ENCODE results near the gene TMEM233. TPM values are rescaled to one million over a fixed set of nuclear protein-coding genes. Genes with fewer than 3 reads are reported as not detected.

The TMEM233 gene
- total and polyA plus RNA-seq, 2 of the 8 experiments (the other 6 are each of a cell fraction or from before 2014, with no cell fraction given), result 0.09 TPM

DNA sequence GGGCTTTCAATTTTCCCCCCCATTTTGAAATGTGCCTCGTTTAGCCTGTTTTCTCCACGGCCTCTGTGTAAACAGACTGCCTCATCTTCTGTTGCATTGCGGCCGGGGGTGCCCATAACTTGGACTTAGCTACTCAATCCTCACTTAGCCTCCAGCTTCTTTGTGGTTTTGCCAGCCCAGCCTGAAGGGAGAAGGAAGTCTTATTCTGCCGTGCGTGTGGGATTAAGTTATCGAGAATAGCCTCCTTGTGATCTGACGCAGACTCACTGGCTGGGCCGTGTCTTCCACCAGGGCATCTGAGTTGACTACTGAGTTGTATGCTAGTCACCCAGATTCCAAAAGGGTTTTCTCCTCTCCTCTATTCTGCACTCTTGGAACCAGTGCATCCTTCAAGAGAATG, 82.4 kb downstream of the TMEM233 start:
- FAIRE-seq, result no peak
- Histone ChIP-seq H3K23me2 (ENCODE audit: low read depth, low read length) (no peaks in the 10 kb centered on the region), H3K4me3 (ENCODE audit: extremely low read depth in 1 of 4, insufficient read depth in 2 of 4, low read depth in 3 of 4, low read length in 4 of 4) (no peak overlapping the region), H3K14ac (ENCODE audit: insufficient read length) (no peak overlapping the region), H3K27ac (ENCODE audit: low read depth, low read length) (no peak overlapping the region), H2BK120ac (replicated peaks; ENCODE audit: low read depth, low read length) (no peak overlapping the region), H4K91ac (replicated peaks; ENCODE audit: insufficient read length, low read length) (no peak overlapping the region), H2BK15ac (ENCODE audit: low read length) (no peak overlapping the region), H3K4ac (replicated peaks; ENCODE audit: insufficient read length, low read depth, low read length) (no peak overlapping the region), H3K9ac (replicated peaks in 1 of 4; ENCODE audit: extremely low read depth in 1 of 4, low read depth in 3 of 4, low read length in 3 of 4) (no peak overlapping the region), H3K4me2 (ENCODE audit: insufficient read depth in 1 of 2, low read depth in 2 of 2, low read length in 2 of 2) (no peak overlapping the region), H3K23ac (ENCODE audit: insufficient read length) (no peak overlapping the region), H2AK5ac (ENCODE audit: low read depth, low read length) (no peak overlapping the region), H3K9me3 (ENCODE audit: insufficient read depth in 2 of 2, low read depth in 1 of 2, low read length in 1 of 2) (no peaks in the 10 kb centered on the region), H3K27me3 (replicated peaks in 1 of 4; ENCODE audit: control insufficient read depth in 3 of 4, extremely low read depth in 1 of 4, insufficient read depth in 3 of 4, low read length in 3 of 4) (no peaks in the 10 kb centered on the region), H3K79me2 (ENCODE audit: control insufficient read depth in 1 of 2, insufficient read depth in 2 of 2, low read length in 2 of 2) (peaks cover 0 to 3% of the 10 kb centered on the region in 2 experiments; a peak in 2 of 4 replicates), H3K4me1 (replicated peaks in 1 of 4; ENCODE audit: control insufficient read depth in 3 of 4, insufficient read depth in 4 of 4, low read length in 3 of 4) (peaks cover 0 to 4% (median 0%) of the 10 kb centered on the region in 4 experiments; a peak in 2 of 7 replicates), H3K18ac (ENCODE audit: extremely low read depth, low read length) (no peak overlapping the region), H3K36me3 (ENCODE audit: control insufficient read depth in 2 of 4, insufficient read depth in 4 of 4, low read length in 3 of 4) (peaks cover 37 to 94% (median 81%) of the 10 kb centered on the region in 4 experiments), H2BK20ac (ENCODE audit: low read length) (no peak overlapping the region), H2BK12ac (ENCODE audit: low read depth, low read length) (no peak overlapping the region), H4K8ac (ENCODE audit: extremely low read depth, insufficient read depth, low read length) (no peak overlapping the region), H3K79me1 (ENCODE audit: low read depth, low read length) (no peaks in the 10 kb centered on the region; the same call in 1 of the 2 replicates), H4K5ac (ENCODE audit: insufficient read length, low read depth, low read length) (no peak overlapping the region), H2BK5ac (ENCODE audit: low read depth, low read length) (no peak overlapping the region), H4K20me1 (replicated peaks in 1 of 2; ENCODE audit: control insufficient read depth in 1 of 2, insufficient read depth in 2 of 2, low read length in 2 of 2) (peaks cover 7 to 12% of the 10 kb centered on the region in 2 experiments), H2AFZ (ENCODE audit: low read length) (no peak overlapping the region), H3K56ac (replicated peaks; ENCODE audit: insufficient read length, low read depth, low read length) (no peak overlapping the region)
- ChIA-PET CTCF (ENCODE audit: partially characterized antibody) (interaction anchor here (0.9 to 1.9 kb wide), 5 partner anchors 8 to 104 kb away, joined by 3 to 8 read pairs (median 5); partner anchors contain the start of gene PRKAB1), POLR2A (ENCODE audit: partially characterized antibody) (interaction anchor here (1.4 to 2.0 kb wide), 3 partner anchors 8 to 54 kb away, joined by 6 to 14 read pairs (median 6); partner anchors contain the start of gene PRKAB1)
- 96% methylated on average over 9 of the region's 9 CpGs; no CpG with 5 or more reads in 1 of the 2 experiments for WGBS, 2 experiments (ENCODE audit: extremely low coverage in 1 of 2, insufficient coverage in 1 of 2, insufficient read length in 1 of 2, insufficient replicate concordance in 2 of 2, low coverage in 1 of 2, low lambda C conversion rate in 2 of 2, missing lambda C conversion rate in 1 of 2)
- DNase-seq (ENCODE audit: low read depth in 1 of 2, low spot score in 2 of 2), result no peak
- TF ChIP-seq SIX5 (IDR thresholded peaks at IDR 0.05; ENCODE audit: low read depth, low read length), result no peak
- TF ChIP-seq, protein P1, sequence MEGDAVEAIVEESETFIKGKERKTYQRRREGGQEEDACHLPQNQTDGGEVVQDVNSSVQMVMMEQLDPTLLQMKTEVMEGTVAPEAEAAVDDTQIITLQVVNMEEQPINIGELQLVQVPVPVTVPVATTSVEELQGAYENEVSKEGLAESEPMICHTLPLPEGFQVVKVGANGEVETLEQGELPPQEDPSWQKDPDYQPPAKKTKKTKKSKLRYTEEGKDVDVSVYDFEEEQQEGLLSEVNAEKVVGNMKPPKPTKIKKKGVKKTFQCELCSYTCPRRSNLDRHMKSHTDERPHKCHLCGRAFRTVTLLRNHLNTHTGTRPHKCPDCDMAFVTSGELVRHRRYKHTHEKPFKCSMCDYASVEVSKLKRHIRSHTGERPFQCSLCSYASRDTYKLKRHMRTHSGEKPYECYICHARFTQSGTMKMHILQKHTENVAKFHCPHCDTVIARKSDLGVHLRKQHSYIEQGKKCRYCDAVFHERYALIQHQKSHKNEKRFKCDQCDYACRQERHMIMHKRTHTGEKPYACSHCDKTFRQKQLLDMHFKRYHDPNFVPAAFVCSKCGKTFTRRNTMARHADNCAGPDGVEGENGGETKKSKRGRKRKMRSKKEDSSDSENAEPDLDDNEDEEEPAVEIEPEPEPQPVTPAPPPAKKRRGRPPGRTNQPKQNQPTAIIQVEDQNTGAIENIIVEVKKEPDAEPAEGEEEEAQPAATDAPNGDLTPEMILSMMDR (IDR thresholded peaks at IDR 0.05; ENCODE audit: control extremely low read depth in 1 of 3, insufficient read depth in 1 of 3, low read depth in 1 of 3, low read length in 3 of 3), result no peak
- no peak for TF ChIP-seq CTBP2 (IDR thresholded peaks at IDR 0.05; ENCODE audit: borderline replicate concordance, insufficient read depth, insufficient read length, low read length)
- no peak for TF ChIP-seq GABPA (IDR thresholded peaks at IDR 0.05; ENCODE audit: borderline replicate concordance, insufficient read depth, low read length)
- TF ChIP-seq, protein P2, sequence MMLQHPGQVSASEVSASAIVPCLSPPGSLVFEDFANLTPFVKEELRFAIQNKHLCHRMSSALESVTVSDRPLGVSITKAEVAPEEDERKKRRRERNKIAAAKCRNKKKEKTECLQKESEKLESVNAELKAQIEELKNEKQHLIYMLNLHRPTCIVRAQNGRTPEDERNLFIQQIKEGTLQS (IDR thresholded peaks at IDR 0.05; ENCODE audit: insufficient read depth, low read depth, low read length), result no peak
- no peak for TF ChIP-seq BCL11A (IDR thresholded peaks at IDR 0.05; ENCODE audit: low read depth in 2 of 2, low read length in 2 of 2)
- no peak for TF ChIP-seq RBBP5 (IDR thresholded peaks at IDR 0.05; ENCODE audit: borderline replicate concordance, low read depth, low read length)
- TF ChIP-seq, protein P3, sequence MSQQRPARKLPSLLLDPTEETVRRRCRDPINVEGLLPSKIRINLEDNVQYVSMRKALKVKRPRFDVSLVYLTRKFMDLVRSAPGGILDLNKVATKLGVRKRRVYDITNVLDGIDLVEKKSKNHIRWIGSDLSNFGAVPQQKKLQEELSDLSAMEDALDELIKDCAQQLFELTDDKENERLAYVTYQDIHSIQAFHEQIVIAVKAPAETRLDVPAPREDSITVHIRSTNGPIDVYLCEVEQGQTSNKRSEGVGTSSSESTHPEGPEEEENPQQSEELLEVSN (IDR thresholded peaks at IDR 0.05), result no peak
- no peak for TF ChIP-seq EGR1 (IDR thresholded peaks at IDR 0.05; ENCODE audit: borderline replicate concordance, low read depth, low read length)
